ENCODE measurements around the gene HS6ST3.

GRCh38 chr13:96081888-96082287 lies 8.0 kb upstream of the HS6ST3 start:
- TF ChIP-seq POLR2A (IDR thresholded peaks at IDR 0.05; ENCODE audit: low read depth, low read length) (no peak), TAF1 (IDR thresholded peaks at IDR 0.05; ENCODE audit: borderline replicate concordance, low read depth, low read length) (no peak), POLR2AphosphoS5 (IDR thresholded peaks at IDR 0.05; ENCODE audit: low read depth, low read length) (no peak)

All from GM12892 (cell line).